Neural progenitor cell (in vitro differentiated cells): ENCODE measurements around the gene CSK. TPM values are rescaled to one million over a fixed set of nuclear protein-coding genes. Genes with fewer than 3 reads are reported as not detected.

Source experiments
- DNase-seq: peaks from one replicate; pipeline ENCODE4 v3.0.0-alpha.2; 2016; ENCODE audit warnings: low spot score
- H2AFZ ChIP-seq: fragments of 200-600 bp; sonication (generic); replicated peaks from 2 replicates; pipeline ENCODE4 v1.6.1; 2016; ENCODE audit warnings: antibody characterized with exemption
- H3F3A ChIP-seq: fragments of 200-600 bp; sonication (generic); 2 replicates; pipeline ENCODE4 v1.6.1; 2016; ENCODE audit warnings: antibody characterized with exemption, low read depth
- H3K27ac ChIP-seq: fragments of 200-600 bp; sonication (generic); 2 replicates; pipeline ENCODE4 v1.5.1; 2016; ENCODE audit warnings: mild to moderate bottlenecking
- H3K27me3 ChIP-seq: fragments of 200-600 bp; sonication (generic); 2 replicates; pipeline ENCODE4 v1.6.1; 2016; ENCODE audit warnings: mild to moderate bottlenecking, moderate library complexity
- H3K36me3 ChIP-seq: fragments of 200-600 bp; sonication (generic); 2 replicates; pipeline ENCODE4 v1.5.1; 2016
- H3K4me1 ChIP-seq: fragments of 200-600 bp; sonication (generic); 2 replicates; pipeline ENCODE4 v1.6.1; 2016; ENCODE audit warnings: mixed run types
- H3K4me2 ChIP-seq: fragments of 200-600 bp; sonication (generic); 2 replicates; pipeline ENCODE4 v1.6.1; 2016
- H3K4me3 ChIP-seq: fragments of 200-600 bp; sonication (generic); 2 replicates; pipeline ENCODE4 v1.5.1; 2016
- H3K79me2 ChIP-seq: fragments of 200-600 bp; sonication (generic); 2 replicates; pipeline ENCODE4 v1.6.1; 2016; ENCODE audit warnings: low read depth
- H3K9ac ChIP-seq: fragments of 200-600 bp; sonication (generic); 2 replicates; pipeline ENCODE4 v1.6.1; 2016
- H3K9me3 ChIP-seq: fragments of 200-600 bp; sonication (generic); 2 replicates; pipeline ENCODE4 v1.5.1; 2016; ENCODE audit warnings: low read depth
- H4K20me1 ChIP-seq: fragments of 200-600 bp; sonication (generic); 2 replicates; pipeline ENCODE4 v1.6.1; 2016; ENCODE audit warnings: low read depth
- H3K27ac Mint-ChIP-seq: 3 replicates; pipeline ENCODE4 v1.8.0; 2021; ENCODE audit warnings: mixed read lengths
- H3K27me3 Mint-ChIP-seq: 2 replicates; pipeline ENCODE4 v1.8.0; 2022; ENCODE audit warnings: low read depth, mild to moderate bottlenecking, inconsistent platforms, moderate library complexity, mixed read lengths; ENCODE audit not compliant: insufficient read depth
- H3K36me3 Mint-ChIP-seq: 3 replicates; pipeline ENCODE4 v1.8.0; 2021; ENCODE audit warnings: mixed read lengths
- H3K4me1 Mint-ChIP-seq: 3 replicates; pipeline ENCODE4 v1.8.0; 2021; ENCODE audit warnings: mixed read lengths
- H3K4me3 Mint-ChIP-seq: 3 replicates; pipeline ENCODE4 v1.8.0; 2021; ENCODE audit warnings: mild to moderate bottlenecking, moderate library complexity, mixed read lengths
- H3K9me3 Mint-ChIP-seq: 3 replicates; pipeline ENCODE4 v1.8.0; 2020; ENCODE audit warnings: mixed read lengths
- CTCF ChIP-seq: fragments of 200-600 bp; sonication (generic); IDR thresholded peaks from 2 replicates; pipeline ENCODE4 v1.5.1; 2017; ENCODE audit warnings: antibody characterized with exemption, mild to moderate bottlenecking
- EZH2 ChIP-seq: fragments of 200-600 bp; sonication (generic); IDR thresholded peaks from 2 replicates; pipeline ENCODE4 v1.6.1; 2017; ENCODE audit warnings: antibody characterized with exemption, mild to moderate bottlenecking, moderate library complexity
- EZH2phosphoT487 ChIP-seq: fragments of 200-600 bp; sonication (generic); IDR thresholded peaks from 2 replicates; pipeline ENCODE4 v1.6.1; 2017; ENCODE audit warnings: antibody characterized with exemption
- total RNA-seq: library from RNA; depleted of rRNA; stranded (reverse); fragments of >200 nt; gene quantifications from 2 replicates; pipeline ENCODE4 v1.2.3, GENCODE V29; 2015; ENCODE audit warnings: low replicate concordance

The CSK gene
- total RNA-seq, 1 donor from 2014 or later: 18.3 TPM

- no peaks in the 10 kb centered on the region for H3K9me3 Mint-ChIP-seq
- Histone ChIP-seq H3K27me3 (peaks cover 45% of the 10 kb centered on the region), H3F3A (peaks cover 23% of the 10 kb centered on the region), H3K9me3 (no peaks in the 10 kb centered on the region), H3K36me3 (no peaks in the 10 kb centered on the region), H3K4me1 (no peaks in the 10 kb centered on the region), H3K9ac (no peak overlapping the region), H3K27ac (no peak overlapping the region), H4K20me1 (no peaks in the 10 kb centered on the region), H3K4me3 (no peak overlapping the region), H2AFZ (no peak overlapping the region), H3K4me2 (no peak overlapping the region), H3K79me2 (no peaks in the 10 kb centered on the region)
- H3K27ac Mint-ChIP-seq: no peak overlapping the region
- TF ChIP-seq EZH2phosphoT487 (no peak), CTCF (no peak), EZH2 (no peak)
- no peak for DNase-seq
- peaks cover 19% of the 10 kb centered on the region for H3K27me3 Mint-ChIP-seq
- H3K4me3 Mint-ChIP-seq: no peak overlapping the region
- H3K4me1 Mint-ChIP-seq: peaks cover 16% of the 10 kb centered on the region
- H3K36me3 Mint-ChIP-seq: no peaks in the 10 kb centered on the region
Measured at GRCh38 chr15:74758736-74759135, 23.1 kb upstream of the CSK start.

- Mint-ChIP-seq H3K36me3 (no peaks in the 10 kb centered on the region), H3K4me1 (peaks cover 18% of the 10 kb centered on the region), H3K27ac (no peak overlapping the region), H3K27me3 (peaks cover 13% of the 10 kb centered on the region), H3K4me3 (no peak overlapping the region), H3K9me3 (no peaks in the 10 kb centered on the region)
- Histone ChIP-seq H4K20me1 (no peaks in the 10 kb centered on the region), H3K4me2 (no peak overlapping the region), H2AFZ (peak overlapping the region; percentile 28), H3K27ac (no peak overlapping the region), H3K27me3 (peaks cover 11% of the 10 kb centered on the region), H3K4me1 (no peaks in the 10 kb centered on the region), H3K9me3 (no peaks in the 10 kb centered on the region), H3K79me2 (no peaks in the 10 kb centered on the region), H3K36me3 (no peaks in the 10 kb centered on the region), H3K4me3 (no peak overlapping the region), H3K9ac (no peak overlapping the region), H3F3A (peaks cover 23% of the 10 kb centered on the region)
- TF ChIP-seq EZH2phosphoT487 (no peak), CTCF (no peak), EZH2 (no peak)
- no peak for DNase-seq
Measured at GRCh38 chr15:74762791-74763150, 19.1 kb upstream of the CSK start.

- no peak overlapping the region for H3K9ac ChIP-seq
- H3K79me2 ChIP-seq: no peaks in the 10 kb centered on the region
- Mint-ChIP-seq H3K27me3 (peaks cover 13% of the 10 kb centered on the region), H3K9me3 (no peaks in the 10 kb centered on the region), H3K36me3 (no peaks in the 10 kb centered on the region), H3K4me1 (peaks cover 18% of the 10 kb centered on the region), H3K27ac (no peak overlapping the region), H3K4me3 (no peak overlapping the region)
- H4K20me1 ChIP-seq: no peaks in the 10 kb centered on the region
- peaks cover 10% of the 10 kb centered on the region for H3K27me3 ChIP-seq
- no peaks in the 10 kb centered on the region for H3K4me1 ChIP-seq
- TF ChIP-seq EZH2 (no peak), EZH2phosphoT487 (no peak), CTCF (no peak)
- no peak overlapping the region for H3K27ac ChIP-seq
- H3K36me3 ChIP-seq: no peaks in the 10 kb centered on the region
- no peak overlapping the region for H2AFZ ChIP-seq
- no peak for DNase-seq
- no peak overlapping the region for H3K4me3 ChIP-seq
- H3K9me3 ChIP-seq: no peaks in the 10 kb centered on the region
- H3F3A ChIP-seq: peaks cover 23% of the 10 kb centered on the region
- no peak overlapping the region for H3K4me2 ChIP-seq
Measured at GRCh38 chr15:74763416-74763815, 18.5 kb upstream of the CSK start.
